ENCODE results near the gene SRI.
"Not testable (repeated sequence)": the region's sequence is repeated elsewhere in the genome, so short reads cannot be mapped to it uniquely, and the experiment has no call there.

SRI gene

DNA sequence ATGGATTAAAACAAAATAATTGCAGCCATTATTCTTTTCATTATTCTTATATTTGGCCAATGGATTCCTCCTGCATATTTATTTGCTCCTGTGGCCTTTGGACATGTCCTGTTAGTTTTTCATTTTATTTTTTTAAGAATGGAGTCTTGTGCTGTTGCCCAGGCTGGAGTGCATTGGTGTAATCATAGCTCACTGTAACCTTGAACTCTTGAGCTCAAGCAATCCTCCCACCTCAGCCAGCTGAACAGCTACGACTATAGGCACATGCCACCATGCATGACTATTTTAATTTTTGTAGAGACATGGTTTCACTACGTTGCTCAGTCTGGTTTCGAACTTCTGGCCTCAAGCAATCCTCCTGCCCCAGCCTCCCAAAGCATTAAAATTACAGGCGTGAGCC lies 42.7 kb upstream of the SRI start:
- Histone ChIP-seq H3K27me3 (replicated peaks; ENCODE audit: control insufficient read depth, insufficient read depth, low read length) (no peaks in the 10 kb centered on the region), H3K4me3 (replicated peaks; ENCODE audit: low read depth, low read length) (no peak overlapping the region), H3K36me3 (ENCODE audit: control insufficient read depth, insufficient read depth, low read length) (no peaks in the 10 kb centered on the region)
- TF ChIP-seq, protein P1, sequence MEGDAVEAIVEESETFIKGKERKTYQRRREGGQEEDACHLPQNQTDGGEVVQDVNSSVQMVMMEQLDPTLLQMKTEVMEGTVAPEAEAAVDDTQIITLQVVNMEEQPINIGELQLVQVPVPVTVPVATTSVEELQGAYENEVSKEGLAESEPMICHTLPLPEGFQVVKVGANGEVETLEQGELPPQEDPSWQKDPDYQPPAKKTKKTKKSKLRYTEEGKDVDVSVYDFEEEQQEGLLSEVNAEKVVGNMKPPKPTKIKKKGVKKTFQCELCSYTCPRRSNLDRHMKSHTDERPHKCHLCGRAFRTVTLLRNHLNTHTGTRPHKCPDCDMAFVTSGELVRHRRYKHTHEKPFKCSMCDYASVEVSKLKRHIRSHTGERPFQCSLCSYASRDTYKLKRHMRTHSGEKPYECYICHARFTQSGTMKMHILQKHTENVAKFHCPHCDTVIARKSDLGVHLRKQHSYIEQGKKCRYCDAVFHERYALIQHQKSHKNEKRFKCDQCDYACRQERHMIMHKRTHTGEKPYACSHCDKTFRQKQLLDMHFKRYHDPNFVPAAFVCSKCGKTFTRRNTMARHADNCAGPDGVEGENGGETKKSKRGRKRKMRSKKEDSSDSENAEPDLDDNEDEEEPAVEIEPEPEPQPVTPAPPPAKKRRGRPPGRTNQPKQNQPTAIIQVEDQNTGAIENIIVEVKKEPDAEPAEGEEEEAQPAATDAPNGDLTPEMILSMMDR (IDR thresholded peaks at IDR 0.05; ENCODE audit: insufficient read depth, low read length, poor library complexity, severe bottlenecking), result no peak
- DNase-seq (ENCODE audit: extremely low read depth, insufficient read length), result no peak

DNA sequence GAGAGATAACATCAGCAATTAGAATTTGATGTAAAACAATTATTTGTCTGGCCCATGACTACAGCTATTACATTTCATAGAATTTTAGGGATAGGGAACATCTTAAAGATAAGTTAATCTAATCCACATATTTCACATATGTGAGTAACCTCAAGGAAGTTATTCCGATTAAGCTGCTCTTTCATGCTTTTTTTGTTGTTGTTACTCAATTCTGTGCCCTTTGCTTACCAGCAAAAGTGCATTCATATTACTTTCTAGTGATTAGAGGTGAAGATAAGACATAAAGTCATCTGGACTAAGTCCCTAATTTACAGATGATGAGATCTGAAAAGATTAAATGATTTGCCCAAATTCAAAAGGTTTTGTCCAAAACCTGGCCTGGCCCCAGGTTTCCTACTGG lies 40.9 kb upstream of the SRI start:
- no peak for DNase-seq (ENCODE audit: extremely low read depth, insufficient read length)
- Histone ChIP-seq H3K36me3 (ENCODE audit: control insufficient read depth, insufficient read depth, low read length) (no peaks in the 10 kb centered on the region), H3K27me3 (replicated peaks; ENCODE audit: control insufficient read depth, insufficient read depth, low read length) (no peaks in the 10 kb centered on the region), H3K4me3 (replicated peaks; ENCODE audit: low read depth, low read length) (no peak overlapping the region)
- TF ChIP-seq, protein P1 (IDR thresholded peaks at IDR 0.05; ENCODE audit: insufficient read depth, low read length, poor library complexity, severe bottlenecking), result no peak

DNA sequence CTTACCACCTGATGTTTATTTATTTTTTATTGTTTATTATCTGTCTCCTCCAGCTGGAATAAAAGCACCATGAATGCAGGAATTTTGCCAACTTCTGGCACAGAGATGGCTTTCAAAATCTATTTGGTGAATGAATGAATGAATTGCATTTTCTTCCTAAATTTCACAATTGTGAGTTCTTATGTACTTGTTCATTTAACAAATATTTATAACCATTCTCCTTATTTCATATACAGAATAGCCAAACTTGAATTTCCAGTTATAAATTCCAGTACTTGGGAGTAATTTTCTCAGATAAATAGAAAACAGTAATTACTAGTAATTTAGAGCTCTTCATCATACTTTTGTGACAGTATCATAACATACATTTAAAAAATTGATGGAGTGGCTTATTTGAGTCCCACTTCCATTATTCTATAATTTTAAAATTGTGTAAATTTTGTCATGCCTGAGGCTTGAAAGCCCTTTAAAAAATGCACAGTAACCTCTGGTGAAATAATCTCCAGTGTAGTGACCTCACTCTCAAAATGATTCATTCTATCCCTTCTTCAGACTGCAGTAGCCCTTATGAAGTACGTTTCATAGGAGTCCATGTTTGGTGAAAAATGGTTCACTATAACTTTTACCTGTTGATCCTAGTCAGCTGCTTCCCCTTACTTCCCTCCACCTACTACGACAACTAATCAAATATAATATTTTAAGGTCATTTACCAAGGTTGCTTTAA lies 40.0 kb upstream of the SRI start:
- no peaks in the 10 kb centered on the region for H3K27me3 ChIP-seq (replicated peaks; ENCODE audit: control insufficient read depth, insufficient read depth, low read length)
- DNase-seq (ENCODE audit: extremely low read depth, insufficient read length), result no peak
- TF ChIP-seq, protein P1 (IDR thresholded peaks at IDR 0.05; ENCODE audit: insufficient read depth, low read length, poor library complexity, severe bottlenecking), result no peak
- no peaks in the 10 kb centered on the region for H3K36me3 ChIP-seq (ENCODE audit: control insufficient read depth, insufficient read depth, low read length)
- no peak overlapping the region for H3K4me3 ChIP-seq (replicated peaks; ENCODE audit: low read depth, low read length)

DNA sequence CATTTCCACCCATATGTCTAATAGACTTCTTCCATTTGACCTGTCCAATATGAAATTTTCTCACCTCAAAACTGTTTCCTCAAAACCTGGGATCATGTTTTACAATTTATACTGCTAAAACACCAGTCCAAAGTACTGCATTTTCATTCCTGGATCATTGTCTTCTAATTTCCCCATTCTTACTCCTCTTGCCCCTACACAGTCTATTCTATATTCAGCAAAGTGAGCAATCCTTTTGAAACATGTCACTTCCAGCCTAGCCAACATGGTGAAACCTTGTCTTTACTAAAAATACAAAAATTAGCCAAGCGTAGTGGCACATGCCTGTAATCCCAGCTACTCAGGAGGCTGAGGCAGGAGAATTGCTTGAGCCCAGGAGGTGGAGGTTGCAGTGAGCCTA lies 38.5 kb upstream of the SRI start:
- not testable (repeated sequence) for H3K4me3 ChIP-seq (replicated peaks; ENCODE audit: low read depth, low read length); H3K36me3 ChIP-seq (ENCODE audit: control insufficient read depth, insufficient read depth, low read length); H3K27me3 ChIP-seq (replicated peaks; ENCODE audit: control insufficient read depth, insufficient read depth, low read length); DNase-seq (ENCODE audit: extremely low read depth, insufficient read length)

DNA sequence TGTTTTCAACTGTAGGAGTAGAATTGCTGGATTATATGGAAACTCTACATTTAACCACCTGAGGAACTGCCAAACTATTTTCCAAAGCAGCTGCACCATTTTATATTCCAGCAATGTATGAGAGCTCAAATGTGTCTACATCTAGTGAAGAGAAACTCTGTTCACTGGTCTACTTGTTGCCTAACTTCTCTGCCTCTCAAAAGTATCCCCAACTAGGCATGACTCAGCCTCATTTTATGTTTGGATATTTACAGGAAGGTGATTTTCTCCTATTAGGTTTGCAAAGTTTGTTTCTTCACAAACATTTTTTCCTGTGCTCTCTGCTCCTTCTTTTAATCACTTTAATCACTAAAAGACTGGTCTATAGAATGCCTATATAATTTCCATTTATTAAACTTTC lies 37.1 kb upstream of the SRI start:
- H3K36me3 ChIP-seq (ENCODE audit: control insufficient read depth, insufficient read depth, low read length), result no peaks in the 10 kb centered on the region
- no peak for DNase-seq (ENCODE audit: extremely low read depth, insufficient read length)
- TF ChIP-seq, protein P1 (IDR thresholded peaks at IDR 0.05; ENCODE audit: insufficient read depth, low read length, poor library complexity, severe bottlenecking), result no peak
- H3K4me3 ChIP-seq (replicated peaks; ENCODE audit: low read depth, low read length), result no peak overlapping the region
- no peaks in the 10 kb centered on the region for H3K27me3 ChIP-seq (replicated peaks; ENCODE audit: control insufficient read depth, insufficient read depth, low read length)

DNA sequence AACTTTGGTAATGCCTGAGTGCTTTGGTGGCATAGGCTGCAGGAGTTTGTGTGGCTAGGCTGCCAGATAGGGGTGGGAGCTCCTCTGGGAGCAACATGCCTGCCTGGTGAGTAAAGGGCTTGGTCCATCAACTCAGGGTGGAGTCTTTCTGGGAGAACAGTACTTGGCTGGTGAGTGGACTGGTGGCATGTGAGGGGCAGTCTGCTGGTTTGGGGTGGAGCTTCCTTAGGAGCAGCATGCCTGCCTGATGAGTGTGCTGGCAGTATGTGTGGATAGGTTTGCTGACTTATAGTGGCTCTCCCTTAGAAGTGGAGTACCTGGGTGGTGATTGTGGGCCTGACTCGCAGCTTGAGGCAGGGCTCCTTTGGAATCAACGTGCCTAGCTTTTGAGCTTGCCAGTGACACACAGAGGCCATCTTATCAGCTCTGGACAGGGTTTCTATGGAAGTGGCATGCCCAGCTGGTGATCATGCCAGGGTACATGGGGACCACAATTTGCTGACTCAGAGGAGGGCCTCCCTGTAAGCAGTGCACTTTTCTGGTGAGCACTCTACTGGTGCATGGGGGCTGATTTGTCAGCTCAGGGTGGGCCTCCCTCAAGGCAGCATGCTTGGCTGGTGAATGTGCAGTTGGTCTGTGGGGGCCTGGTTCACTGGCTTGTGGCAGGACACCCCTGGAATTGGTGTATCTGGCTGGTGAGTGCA lies 35.0 kb upstream of the SRI start:
- no peak for DNase-seq (ENCODE audit: extremely low read depth, insufficient read length)
- H3K36me3 ChIP-seq (ENCODE audit: control insufficient read depth, insufficient read depth, low read length), result no peaks in the 10 kb centered on the region
- TF ChIP-seq, protein P1 (IDR thresholded peaks at IDR 0.05; ENCODE audit: insufficient read depth, low read length, poor library complexity, severe bottlenecking), result no peak
- H3K4me3 ChIP-seq (replicated peaks; ENCODE audit: low read depth, low read length), result no peak overlapping the region
- H3K27me3 ChIP-seq (replicated peaks; ENCODE audit: control insufficient read depth, insufficient read depth, low read length), result no peaks in the 10 kb centered on the region

Measured in GM06990 (cell line).